SIG-M5 treated with dmso at 0.1 percent for 504 hours (cell line): ENCODE results near the gene RABGAP1.
A peak's percentile ranks its signal among the peaks of the same experiment; 100 is the strongest.

Source experiments
- DNase-seq: peaks from one replicate; lab custom pipeline; 2025; ENCODE audit not compliant: unreplicated experiment; lab: John Stamatoyannopoulos, UW

Gene RABGAP1

DNA sequence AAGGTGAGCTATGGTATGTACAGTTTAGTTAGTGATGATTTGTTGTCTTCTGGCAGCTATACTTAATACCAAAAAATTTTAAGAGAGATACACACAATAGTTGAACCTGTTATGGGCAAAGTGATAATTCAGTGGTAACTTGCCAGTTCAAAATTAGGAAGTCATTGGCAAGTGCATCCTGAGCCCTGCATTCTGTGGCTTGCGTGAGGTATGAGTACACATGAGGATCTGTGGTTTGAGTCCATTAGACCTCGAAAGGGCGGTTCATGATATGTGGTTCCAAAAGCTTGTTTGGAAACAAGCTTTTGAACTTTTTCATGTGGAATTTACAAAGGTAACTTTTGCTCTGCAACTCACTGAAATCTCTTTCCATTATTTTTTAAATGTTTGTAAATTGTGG, 139.6 kb downstream of the RABGAP1 start:
- no peak for DNase-seq

DNA sequence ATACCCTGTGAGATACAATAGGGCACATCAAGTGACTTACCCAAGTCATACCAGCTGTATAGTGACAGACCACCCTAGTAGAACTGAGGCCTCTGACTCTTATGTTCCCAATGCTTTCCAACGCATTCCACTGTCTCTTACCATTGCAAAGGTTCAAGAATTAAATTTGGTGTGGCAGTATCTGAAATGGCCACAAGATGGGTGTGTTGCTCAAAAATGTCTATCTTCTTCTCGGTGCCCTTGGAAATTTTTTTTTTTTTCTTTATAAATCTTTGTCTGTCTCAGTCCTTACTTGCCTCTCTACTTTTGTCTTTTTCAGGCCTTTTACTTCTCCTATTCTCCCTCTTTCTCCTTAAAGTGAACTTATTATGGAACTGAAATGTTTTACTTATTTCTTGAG, 141.0 kb downstream of the RABGAP1 start:
- peak; percentile 29 for DNase-seq

DNA sequence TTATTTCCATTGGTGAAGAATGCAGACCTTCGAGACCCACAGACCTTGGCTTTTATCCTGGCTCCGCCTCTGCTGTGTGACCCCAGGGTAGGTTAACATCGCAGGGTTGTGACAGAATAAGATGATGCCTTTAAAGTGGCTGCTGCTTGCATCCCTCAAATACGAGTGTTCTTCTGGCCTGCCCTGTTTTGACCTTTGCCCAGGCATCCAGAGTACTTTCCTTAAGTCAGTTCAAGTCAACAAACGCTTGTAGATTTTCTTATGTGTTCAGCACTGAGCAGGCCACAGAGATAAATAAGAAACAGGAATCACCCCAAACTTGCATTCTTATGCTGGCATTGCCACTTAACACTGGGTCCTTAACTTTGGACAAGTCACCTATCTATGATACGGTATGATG, 142.9 kb downstream of the RABGAP1 start:
- DNase-seq = no peak

DNA sequence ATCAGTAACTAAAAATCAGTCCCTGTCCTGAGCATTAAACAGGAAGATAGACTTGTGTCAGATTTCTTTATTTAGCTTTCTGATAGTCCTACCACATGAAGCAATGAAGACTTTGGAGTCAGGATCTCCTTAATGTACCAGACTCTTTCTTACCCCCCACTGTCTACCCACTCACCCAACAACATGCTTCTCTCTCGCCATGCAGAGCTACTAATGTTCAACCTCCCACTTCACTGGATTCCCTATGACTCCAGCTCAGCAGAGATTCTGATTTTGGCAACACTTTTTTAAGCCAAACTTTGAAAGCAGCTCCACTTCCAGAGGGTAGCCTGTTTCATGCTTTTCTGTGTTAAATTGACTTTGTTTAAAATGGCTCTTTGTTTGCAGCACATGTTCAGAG, 143.4 kb downstream of the RABGAP1 start:
- no peak for DNase-seq

DNA sequence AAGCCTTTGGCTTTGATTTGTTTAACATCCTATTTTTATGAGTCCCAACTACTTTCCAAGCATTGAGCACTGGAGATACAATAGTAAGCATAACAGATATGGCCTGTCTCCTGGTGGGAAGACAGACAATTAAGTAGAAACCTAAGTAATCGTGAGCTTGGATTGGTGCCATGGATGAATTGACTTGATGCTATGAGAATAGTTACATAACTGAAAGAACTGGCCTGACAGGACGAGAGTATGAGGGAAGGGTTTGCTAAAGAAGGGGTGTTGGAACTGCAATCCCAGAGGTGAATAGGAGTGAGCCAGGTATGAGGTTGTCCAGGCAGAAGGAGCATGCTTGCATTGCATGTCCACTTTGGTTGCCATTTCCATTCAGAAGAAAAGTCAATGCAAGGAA, 145.1 kb downstream of the RABGAP1 start:
- no peak for DNase-seq

DNA sequence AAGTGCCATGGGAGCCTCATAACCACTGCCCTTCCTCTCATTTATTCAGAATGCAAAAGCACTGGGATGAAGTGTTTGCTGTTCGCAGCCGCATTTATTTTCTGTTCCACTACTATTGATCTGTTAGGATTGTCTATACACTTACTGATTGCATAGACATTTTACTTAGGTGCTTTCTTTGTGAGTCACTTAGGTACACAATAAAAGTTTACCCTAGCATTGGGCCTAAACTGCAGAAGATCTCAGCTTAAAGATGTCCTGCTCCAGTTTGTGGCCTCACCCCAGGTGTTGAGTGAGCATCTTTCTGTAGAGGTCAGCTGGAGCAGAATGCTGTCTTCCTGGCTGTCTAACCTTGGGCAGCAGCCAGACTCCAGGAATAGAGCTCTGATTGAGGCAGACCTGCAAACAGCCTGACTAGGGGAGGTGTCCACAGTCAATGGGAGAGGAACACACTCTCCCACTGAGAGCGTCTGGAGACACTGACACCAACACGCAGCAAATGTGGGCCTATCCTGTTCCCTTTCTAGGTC, 146.6 kb downstream of the RABGAP1 start:
- DNase-seq = no peak

DNA sequence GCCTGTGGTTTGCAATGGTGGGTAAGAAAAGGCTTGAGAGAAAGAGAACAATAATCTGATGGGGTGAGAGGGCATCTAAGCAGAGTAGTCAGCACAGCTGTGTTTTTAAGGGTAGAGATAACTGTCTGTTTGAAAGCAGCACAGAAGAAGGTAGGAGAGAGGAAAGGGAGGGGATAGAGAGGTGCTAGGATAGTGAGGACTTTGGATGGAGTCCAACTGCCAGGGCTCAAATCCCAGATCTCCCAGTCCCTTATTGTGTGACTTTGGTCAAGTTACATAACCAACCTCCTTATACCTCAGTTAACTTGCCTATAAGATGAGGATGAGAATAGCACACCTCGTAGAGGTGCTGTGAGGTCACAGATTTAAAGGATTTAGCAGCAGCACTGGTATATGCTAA, 148.2 kb downstream of the RABGAP1 start:
- no peak for DNase-seq

DNA sequence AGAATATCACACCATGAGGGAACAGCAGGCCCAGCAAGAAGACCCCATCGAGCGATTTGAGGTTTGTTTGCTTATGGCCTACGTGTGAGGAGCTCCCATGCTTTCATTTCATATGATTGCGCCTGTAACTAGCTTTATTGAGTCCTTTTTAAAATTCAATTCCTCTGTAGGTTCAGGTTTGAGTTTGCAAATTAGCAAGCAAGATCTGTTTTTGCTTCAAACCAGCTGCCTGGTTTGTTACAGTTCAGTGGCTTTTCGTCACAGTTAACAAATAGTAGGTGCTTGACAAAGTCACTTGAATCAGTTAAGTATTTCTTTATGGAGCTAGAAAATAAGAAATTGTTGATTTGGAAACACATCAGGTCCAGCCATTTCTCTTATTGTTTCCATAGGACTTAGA, 149.0 kb downstream of the RABGAP1 start:
- DNase-seq = no peak

DNA sequence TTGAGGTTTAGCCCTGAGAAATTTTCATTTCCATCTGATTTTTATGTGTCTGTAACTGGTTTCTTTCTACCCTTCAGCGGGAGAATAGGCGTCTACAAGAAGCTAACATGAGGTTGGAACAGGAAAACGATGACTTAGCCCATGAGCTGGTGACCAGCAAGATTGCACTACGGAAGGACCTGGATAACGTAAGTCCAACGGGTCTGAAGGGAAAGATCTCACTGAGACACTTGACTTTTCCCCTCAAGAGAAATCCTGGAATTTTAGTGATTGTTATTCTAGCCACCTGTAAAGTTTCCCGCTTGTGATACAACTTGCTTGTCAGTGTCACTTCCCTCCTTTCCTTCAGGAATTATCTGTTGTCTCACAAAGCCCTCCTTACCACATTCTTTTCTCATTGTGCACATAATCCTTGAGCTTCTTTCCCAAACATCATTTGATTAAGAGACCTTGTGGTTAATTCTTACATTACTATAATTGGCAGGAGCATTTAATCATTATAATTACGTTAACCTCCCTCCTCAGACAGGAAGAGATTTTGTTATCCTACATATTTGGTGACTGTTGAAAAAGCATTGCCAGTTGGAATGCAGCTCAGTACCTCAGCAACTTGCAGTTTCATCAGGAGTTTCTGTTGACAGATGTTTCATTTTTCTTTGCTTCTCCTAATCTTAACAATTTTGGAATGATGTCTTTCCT, 149.5 kb downstream of the RABGAP1 start:
- no peak for DNase-seq

DNA sequence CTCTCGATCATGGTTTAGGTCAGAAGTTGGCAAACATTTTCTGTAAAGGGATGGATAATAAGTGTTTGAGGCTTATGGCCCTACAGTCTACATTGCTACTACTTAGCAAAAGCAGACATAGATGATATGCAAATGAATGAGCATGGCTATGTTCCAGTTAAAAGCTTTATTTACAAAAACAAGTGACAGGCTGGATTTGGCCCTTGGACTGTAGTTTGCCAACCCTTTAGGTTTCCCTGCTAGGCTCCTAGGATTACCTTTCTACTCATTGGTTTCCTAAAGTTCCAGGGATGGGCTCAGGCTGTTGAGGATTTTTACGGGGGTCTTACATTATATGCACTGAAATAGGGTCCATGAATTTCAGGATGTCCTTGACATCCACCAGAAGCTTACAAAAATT, 150.1 kb downstream of the RABGAP1 start:
- DNase-seq = no peak

DNA sequence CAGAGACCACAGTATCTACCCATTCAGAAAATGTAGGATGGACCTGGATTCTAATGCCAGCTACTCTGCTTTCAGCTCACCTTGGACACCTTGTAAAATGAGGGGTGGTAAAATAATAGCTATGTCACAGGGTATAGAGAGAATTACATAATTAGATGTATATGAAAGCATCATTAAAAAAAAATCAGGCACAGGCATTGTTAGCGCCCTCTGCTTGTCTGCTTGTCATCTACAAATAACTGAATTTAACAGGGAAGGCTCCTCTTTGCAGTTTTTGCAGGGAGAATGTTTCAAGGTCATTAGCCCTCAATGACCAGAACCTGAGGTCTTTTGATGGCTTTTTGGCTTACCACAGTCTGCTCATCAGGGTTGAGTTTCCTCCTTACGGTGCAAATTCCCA, 150.6 kb downstream of the RABGAP1 start:
- DNase-seq = no peak

DNA sequence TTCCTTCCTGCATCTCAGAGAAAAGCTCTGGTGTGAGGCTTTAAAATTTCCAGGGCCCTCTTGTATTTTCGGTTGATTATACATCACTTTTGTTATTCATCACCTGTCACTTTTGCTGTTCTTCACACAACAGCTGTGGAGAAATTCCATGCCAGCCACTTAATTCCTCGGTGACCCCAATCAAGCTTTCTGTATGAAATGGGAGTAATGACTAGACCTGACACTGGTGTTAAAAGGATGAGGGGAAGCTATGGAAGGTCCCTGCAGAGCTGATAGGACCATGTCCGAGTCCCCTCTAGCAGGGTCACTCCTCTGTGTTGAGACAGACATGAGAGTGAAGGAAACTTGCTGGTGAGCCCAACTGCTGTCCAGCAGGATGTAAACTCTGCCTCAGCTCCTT, 152.3 kb downstream of the RABGAP1 start:
- no peak for DNase-seq

DNA sequence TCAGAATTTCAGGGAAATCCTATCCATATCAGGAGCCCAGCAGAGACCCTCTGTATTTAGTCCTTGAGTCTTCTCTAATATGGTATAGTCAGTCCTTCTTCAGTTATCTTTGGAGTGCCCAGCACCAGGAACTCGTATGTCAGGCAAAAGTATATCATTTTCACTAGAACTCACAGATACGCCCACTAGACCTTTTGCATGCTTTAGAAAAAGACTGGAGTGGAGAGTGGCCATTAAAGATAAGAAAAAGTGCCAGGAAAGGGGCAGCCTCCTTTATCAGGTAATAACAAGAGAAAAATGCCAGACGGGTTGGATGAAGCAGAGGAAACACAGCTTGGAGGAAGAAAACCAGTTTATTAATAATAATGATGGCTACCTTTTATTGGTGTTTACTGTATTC, 156.2 kb downstream of the RABGAP1 start:
- DNase-seq = no peak

DNA sequence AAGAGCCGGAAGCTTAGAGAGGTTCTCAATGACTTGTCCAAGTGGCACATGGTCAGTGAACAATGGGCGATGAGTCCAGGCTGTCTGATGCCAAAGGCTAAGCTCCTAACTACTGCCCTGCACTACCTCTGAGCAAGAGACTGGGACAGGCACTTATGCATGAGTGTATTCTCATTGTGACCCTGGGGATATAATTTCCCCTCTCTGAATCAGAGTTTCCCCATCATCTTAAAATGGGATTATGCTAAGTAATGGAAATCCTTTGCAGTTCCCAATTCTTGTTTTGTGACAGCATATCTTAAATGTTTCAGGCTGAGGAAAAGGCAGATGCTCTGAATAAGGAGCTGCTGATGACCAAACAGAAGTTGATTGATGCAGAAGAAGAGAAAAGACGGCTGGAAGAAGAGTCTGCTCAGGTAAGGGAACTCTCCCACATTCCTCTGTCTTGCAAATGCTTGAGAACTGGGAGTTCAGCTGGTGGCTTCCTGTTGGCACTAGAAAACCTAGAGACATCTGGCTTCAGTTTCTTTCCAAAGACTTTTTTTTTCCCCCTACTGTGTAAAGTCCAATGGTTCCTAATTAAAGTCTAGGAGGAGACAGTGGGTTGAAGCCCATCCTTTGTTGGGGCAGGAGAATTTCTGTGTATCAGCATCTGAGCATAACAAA, 156.7 kb downstream of the RABGAP1 start:
- DNase-seq = no peak

DNA sequence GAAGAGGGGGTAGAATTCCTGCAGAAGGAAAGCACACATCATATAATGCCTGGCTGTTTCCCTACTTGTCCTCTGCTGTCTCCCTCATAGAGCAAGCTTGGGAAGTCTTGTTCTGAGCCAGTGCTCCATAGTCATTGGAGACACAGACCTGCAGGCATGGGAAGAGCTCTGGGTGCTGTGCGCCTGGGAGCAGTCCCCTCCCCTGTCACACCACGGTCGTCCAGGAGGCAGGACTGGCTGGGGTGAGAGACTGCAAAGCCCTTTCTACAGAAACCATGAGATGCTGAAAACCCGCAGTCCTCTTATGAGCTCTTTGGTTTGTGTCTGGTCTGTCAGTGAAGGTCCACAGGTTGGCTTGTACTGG, 157.3 kb downstream of the RABGAP1 start:
- DNase-seq = no peak

DNA sequence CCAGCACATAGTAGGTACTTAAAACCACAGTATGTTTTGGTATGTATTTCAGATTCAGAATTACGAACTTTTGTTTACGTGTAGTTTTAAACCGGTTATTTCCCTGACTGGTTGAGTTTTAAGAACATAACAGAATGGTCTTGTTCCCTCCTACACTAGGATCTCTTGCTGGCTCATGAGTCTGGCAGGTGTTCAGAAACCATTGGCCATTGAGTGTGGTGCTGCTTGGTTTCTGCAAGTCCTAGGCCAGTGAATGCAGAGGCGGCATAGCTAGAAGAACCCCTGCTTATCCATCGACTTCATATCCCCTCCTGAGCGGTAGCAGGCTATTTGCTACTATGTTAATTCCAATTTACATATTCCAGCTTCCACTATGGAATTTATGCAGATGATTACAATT, 158.2 kb downstream of the RABGAP1 start:
- no peak for DNase-seq

DNA sequence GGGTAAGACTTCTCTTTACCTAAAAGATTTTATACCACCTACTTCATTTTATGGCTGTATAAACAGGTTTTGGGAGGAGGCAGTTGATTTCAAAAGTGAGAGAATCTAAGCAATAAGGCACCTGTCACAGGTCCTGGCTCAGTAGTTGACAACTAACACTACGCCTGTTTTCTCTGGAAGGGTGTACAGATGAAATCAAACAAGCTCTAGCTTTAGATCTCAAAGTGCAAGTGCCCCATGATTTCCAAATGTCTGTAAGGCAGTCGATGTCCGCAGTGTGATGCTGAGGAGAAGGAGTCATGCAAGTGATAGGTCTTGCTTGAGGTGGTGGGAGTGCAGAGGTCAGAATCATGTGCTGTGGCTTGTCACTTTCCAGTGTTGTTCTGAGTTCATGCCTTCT, 158.7 kb downstream of the RABGAP1 start:
- DNase-seq = no peak

DNA sequence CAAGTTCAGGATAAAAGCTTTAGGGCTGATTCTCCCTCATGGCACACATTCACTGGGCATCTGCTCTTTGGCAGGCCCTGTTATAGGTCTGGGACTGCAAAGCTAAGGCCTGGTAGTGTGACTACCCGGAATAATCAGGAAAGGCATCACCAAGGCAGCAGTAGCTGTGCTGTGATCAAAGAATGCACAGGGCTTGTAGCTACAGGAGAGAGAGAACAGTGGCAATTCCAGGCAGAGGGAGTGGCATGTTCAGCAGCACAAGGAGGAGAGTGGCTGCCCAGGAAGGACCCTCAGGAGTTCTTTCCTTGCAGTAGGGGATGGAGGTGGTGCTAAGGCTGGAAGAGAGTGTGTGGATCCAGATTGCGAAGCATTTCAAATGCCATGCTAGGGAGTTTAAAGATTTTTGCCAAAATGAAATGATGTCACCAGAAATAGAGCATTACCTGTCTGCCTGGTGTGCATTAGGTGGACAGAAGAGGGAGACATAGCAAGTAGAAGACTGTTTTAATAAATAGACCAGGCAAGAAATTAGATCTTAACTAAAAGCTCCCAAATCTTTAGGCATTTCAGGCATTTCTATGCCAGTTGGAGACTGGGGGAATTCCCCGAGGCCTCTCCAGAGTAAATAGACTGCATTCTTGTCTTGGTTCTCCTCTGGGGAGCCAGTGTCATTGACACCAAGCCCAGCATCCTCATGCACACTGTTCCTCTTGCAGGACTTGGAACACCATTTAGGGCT, 161.7 kb downstream of the RABGAP1 start:
- DNase-seq = no peak

DNA sequence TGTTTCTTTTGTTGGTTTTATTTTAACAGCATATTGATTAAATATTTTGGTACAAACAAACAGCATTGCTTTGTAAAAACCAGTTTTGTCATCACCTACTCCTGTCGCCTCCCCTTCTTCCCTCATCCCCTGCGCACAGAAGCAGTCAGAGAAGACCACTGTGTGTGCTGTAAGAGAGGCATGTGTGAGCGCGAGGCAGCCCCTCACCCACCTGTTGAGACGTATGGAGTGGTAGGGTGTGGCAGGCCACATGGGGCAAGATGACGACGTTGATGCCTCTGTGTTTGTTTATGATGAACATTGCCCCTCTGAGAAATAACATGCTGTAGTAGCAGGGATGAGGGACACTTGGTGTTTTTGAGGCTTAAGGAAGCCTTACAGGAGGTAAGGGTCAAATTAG, 164.0 kb downstream of the RABGAP1 start:
- no peak for DNase-seq

DNA sequence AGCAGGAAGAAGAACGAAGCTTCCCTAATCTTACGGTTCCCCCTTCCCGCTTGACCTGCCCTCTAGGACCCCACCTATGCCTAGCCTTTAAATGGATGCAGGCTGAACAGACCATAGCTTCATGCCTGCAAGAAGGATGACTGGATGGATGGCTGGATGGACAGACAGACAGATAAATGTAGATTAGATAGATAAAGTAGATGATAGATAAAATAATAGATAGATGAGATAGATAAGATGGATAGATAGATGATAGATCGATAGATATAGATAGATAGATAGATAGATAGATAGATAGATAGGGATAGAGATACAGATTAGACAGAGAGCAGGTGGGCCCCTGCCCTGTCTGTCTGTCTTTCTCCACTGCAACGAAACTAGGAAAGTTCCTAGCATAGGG, 164.7 kb downstream of the RABGAP1 start:
- DNase-seq = no peak

DNA sequence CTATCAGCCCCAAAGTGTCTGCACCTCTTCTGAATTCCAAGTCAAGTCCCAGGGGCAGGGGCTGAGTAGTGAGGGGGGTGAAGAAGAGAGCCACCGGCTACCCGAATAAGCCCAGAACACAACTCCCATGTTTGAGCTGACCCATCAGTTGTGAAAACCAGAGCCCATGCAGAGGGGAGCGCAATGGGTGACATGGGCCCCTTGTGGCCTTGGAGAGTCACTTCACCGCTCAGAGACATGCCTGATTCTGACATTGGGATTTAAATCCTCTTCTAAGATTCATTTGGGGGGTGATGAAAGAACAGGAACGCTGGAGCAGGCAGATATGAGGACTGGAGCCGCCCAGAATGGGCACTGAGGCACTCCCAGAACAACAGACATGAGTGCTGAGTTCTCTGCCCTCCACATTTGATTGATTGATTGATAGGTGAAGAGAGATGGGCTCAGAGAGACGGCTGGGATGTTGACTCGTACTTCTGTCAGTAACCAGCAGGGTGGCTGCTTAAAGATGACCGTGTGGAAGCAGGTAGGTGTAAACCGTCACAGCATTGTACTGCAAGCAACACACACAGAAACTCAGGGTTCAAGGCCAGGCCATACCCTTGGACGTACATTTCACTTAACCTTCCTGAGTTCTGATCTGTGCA, 166.9 kb downstream of the RABGAP1 start:
- no peak for DNase-seq

DNA sequence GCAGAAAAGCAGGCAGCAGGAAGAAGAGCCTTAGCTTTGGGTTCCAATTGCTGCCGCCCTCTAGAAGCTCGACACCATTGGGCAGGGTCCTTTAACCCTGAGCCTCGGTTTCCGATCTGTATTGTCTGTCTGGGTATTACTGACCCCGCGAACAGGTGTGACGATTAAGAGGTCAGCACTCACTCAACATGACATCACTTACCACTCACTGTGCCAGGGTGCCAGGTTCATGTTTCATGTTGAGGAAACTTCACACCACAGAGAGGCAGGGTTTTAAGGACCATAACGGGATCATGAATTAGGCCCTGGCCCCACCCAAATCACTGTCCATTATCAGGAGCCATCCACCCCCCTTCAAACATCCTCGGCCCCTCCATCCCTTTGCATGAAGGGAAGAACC, 168.2 kb downstream of the RABGAP1 start:
- DNase-seq = no peak
